Heart left ventricle (tissue), 16 donors: ENCODE measurements around the gene PISD. TPM values are rescaled to one million over a fixed set of nuclear protein-coding genes. Genes with fewer than 3 reads are reported as not detected.

Experiments
- ATAC-seq, 4 donors: fragments of 200-7000 bp; cut with Tn5 transposase; one replicate each; pipeline ENCODE4 v1.9.1; 2020 to 2022; ENCODE audit warnings: moderate library complexity in 4 of 4, mild to moderate bottlenecking in 3 of 4, moderate number of reproducible peaks in 1 of 4
- DNase-seq, 5 donors: peaks; one replicate each; pipeline ENCODE4 v3.0.0-alpha.2; 2020
- H3K27ac ChIP-seq, 12 donors: fragments of 200-600 bp; sonication (generic) in 4 of 12; one replicate each; pipeline versions ENCODE4 v1.5.0 to v1.8.0; 2016 to 2022; ENCODE audit warnings: mild to moderate bottlenecking in 2 of 12
- H3K27me3 ChIP-seq, 9 donors: fragments of 200-600 bp; sonication (generic) in 2 of 9; one replicate each; pipeline versions ENCODE4 v1.5.1 to v1.8.0; 2016 to 2022; ENCODE audit warnings: mild to moderate bottlenecking in 3 of 9
- H3K36me3 ChIP-seq, 9 donors: fragments of 200-600 bp; sonication (generic) in 2 of 9; one replicate each; pipeline versions ENCODE4 v1.5.0 to v1.8.0; 2018 to 2022; ENCODE audit warnings: mild to moderate bottlenecking in 2 of 9
- H3K4me1 ChIP-seq, 12 donors: fragments of 200-600 bp; sonication (generic) in 4 of 12; one replicate each; pipeline versions ENCODE4 v1.5.0 to v1.8.0; 2016 to 2022; ENCODE audit warnings: mild to moderate bottlenecking in 3 of 12
- H3K4me3 ChIP-seq, 12 donors: fragments of 200-600 bp; sonication (generic) in 4 of 12; one replicate each; pipeline versions ENCODE4 v1.5.0 to v1.8.0; 2017 to 2022; ENCODE audit warnings: mild to moderate bottlenecking in 9 of 12, moderate library complexity in 4 of 12
- H3K9me3 ChIP-seq, 12 donors: fragments of 200-600 bp; sonication (generic) in 4 of 12; one replicate each; pipeline versions ENCODE4 v1.5.0 to v1.8.0; 2016 to 2022; ENCODE audit warnings: mild to moderate bottlenecking in 1 of 12
- CTCF ChIP-seq, 12 donors: fragments of 200-600 bp; sonication (generic) in 4 of 12; IDR thresholded peaks; one replicate each; pipeline versions ENCODE4 v1.5.0 to v1.8.0; 2018 to 2022; ENCODE audit warnings: antibody characterized with exemption in 12 of 12, mild to moderate bottlenecking in 5 of 12
- POLR2A ChIP-seq, 2 donors: fragments of 450-650 bp; IDR thresholded peaks; one replicate each; pipeline ENCODE4 v1.6.1; 2017; ENCODE audit warnings: antibody characterized with exemption in 2 of 2, mild to moderate bottlenecking in 2 of 2, moderate library complexity in 2 of 2
- WGBS, 4 donors: extraction: QIAGEN DNeasy Blood & Tissue Kit in 2 of 4; methylation state at CpG; one replicate each; pipeline versions ENCODE4 v1.1.5 to v1.1.7; 2013 to 2018; 5-methylcytosine and 5-hydroxymethylcytosine counted together
- intact Hi-C, 10 donors: fragments of 100-400 bp; cut with DNase I; formaldehyde crosslinking; loops; one replicate each; pipeline versions ENCODE4 v1.11.1 to v1.14.2; 2022
- polyA plus RNA-seq, 2 donors: library from polyadenylated mRNA; stranded (reverse); fragments of 200-250 nt; gene quantifications; one replicate each; pipeline ENCODE4 v1.2.3, GENCODE V29; 2013
- total RNA-seq, 9 donors: library from RNA; depleted of rRNA in 2 of 9; stranded (reverse); fragments of >200 nt in 2 of 9; fragmentation: NEBNext Ultra II Directional in 3 of 9; extraction: Animal tissue kit (Norgen Biotek cat#: 25700) in 3 of 9; gene quantifications; one replicate each; pipeline versions ENCODE4 v1.1.0 to v1.2.4, GENCODE V29; 2016 to 2023
- donor health status: ischemic (EF 13 %, LVEDD 7.1; RV severe dilation, severe dysfunction).
- donor health status: healthy with polysubstance abuse.
- donor health status: DM: no; HTN: yes; CAD: no.
- donor health status: DM: no; HTN: no; CAD: no.
- donor health status: ischemic (EF 25% LVEDD 6.9; RV normal size, moderate dysfunction).
- donor health status: ischemic (EF 25% LVEDD 5.7; RV mildly dilated, moderate dysfunction).
- donor health status: healthy.
- donor health status: DM: yes; HTN: yes; CAD: no.
- donor health status: ischemic (EF 35%, LVEDD 5.7; RV mildly dilated, moderate dysfunction).
- donor health status: nonischemic (EF 11% LVEDD 7.7; RV severe dilation, severe dysfunction).
- donor health status: DM: yes; HTN: yes; CAD: no.
- donor health status: PGD.
- donor health status: ischemic (EF 29% LVEDD 5.4; RV normal size, mild dysfunction).
- donor health status: nonischemic (EF 23%, LVEDD 6.1; RV moderate dilation, normal function).

The PISD gene
- total and polyA plus RNA-seq, 11 donors: 12.3 to 38.1 (median 17.0) TPM

- Histone ChIP-seq H3K27me3 (no peaks in the 10 kb centered on the region), H3K36me3 (peaks cover 0 to 31% (median 0%) of the 10 kb centered on the region in 9 donors), H3K9me3 (no peaks in the 10 kb centered on the region), H3K4me3 (no peak overlapping the region), H3K4me1 (peaks cover 0 to 19% (median 9%) of the 10 kb centered on the region in 12 donors), H3K27ac (no peak overlapping the region)
- intact Hi-C loops: no loop called here
- no peak for DNase-seq
- ATAC-seq: no peak
- WGBS, 4 donors: 95 to 96% (median 96%) methylated on average over 8 to 10 of the region's 10 CpGs
- no peak for TF ChIP-seq CTCF (IDR thresholded peaks at IDR 0.05)
- TF ChIP-seq POLR2A (IDR thresholded peaks at IDR 0.05): no peak
These were observed 52.3 kb downstream of the PISD start for GRCh38 chr22:31609716-31610115.

GRCh38 chr22:31607696-31608095 is 54.3 kb downstream of the PISD start:
- Histone ChIP-seq H3K4me1 (peaks cover 0 to 19% (median 3%) of the 10 kb centered on the region in 12 donors), H3K27me3 (no peaks in the 10 kb centered on the region), H3K4me3 (no peak overlapping the region), H3K9me3 (no peaks in the 10 kb centered on the region), H3K27ac (no peak overlapping the region), H3K36me3 (peaks cover 0 to 42% (median 0%) of the 10 kb centered on the region in 9 donors)
- TF ChIP-seq POLR2A (IDR thresholded peaks at IDR 0.05) (no peak), CTCF (IDR thresholded peaks at IDR 0.05) (no peak)
- ATAC-seq: no peak
- no peak for DNase-seq
- WGBS, 4 donors: 93 to 98% (median 96%) methylated on average over 7 of the region's 7 CpGs
- intact Hi-C loops: no loop called here

- no peak for TF ChIP-seq POLR2A (IDR thresholded peaks at IDR 0.05)
- TF ChIP-seq CTCF (IDR thresholded peaks at IDR 0.05): no peak
- DNase-seq: no peak
- Histone ChIP-seq H3K4me1 (peaks cover 0 to 23% (median 5%) of the 10 kb centered on the region in 12 donors), H3K27ac (no peak overlapping the region), H3K9me3 (no peaks in the 10 kb centered on the region), H3K27me3 (no peaks in the 10 kb centered on the region), H3K4me3 (no peak overlapping the region), H3K36me3 (peaks cover 0 to 44% (median 0%) of the 10 kb centered on the region in 9 donors)
- 90 to 98% (median 97%) methylated on average over 9 of the region's 9 CpGs for WGBS, 4 donors
- no peak for ATAC-seq
- intact Hi-C loops: no loop called here
These were observed 56.0 kb downstream of the PISD start for GRCh38 chr22:31605851-31606585.

GRCh38 chr22:31604746-31605705 is 57.0 kb downstream of the PISD start:
- intact Hi-C loops: no loop called here
- no peak for DNase-seq

More at GRCh38 chr22:31604746-31605705, 57.0 kb downstream of the PISD start:
- Histone ChIP-seq H3K4me1 (peaks cover 0 to 15% (median 3%) of the 10 kb centered on the region in 12 donors), H3K36me3 (peaks cover 0 to 43% (median 0%) of the 10 kb centered on the region in 9 donors), H3K27ac (no peak overlapping the region), H3K9me3 (no peaks in the 10 kb centered on the region), H3K27me3 (no peaks in the 10 kb centered on the region), H3K4me3 (no peak overlapping the region)
- 86 to 91% (median 88%) methylated on average over 17 of the region's 17 CpGs for WGBS, 4 donors
- ATAC-seq: no peak
- TF ChIP-seq POLR2A (IDR thresholded peaks at IDR 0.05) (no peak), CTCF (IDR thresholded peaks at IDR 0.05) (no peak)
